Suprapubic skin (tissue), 4 donors: ENCODE results near the gene AOC2.

ENCODE experiments used
- POLR2A ChIP-seq, 2 donors: fragments of 450-650 bp; IDR thresholded peaks; one replicate each; pipeline ENCODE4 v1.6.1; 2017; ENCODE audit warnings: antibody characterized with exemption in 2 of 2, mild to moderate bottlenecking in 2 of 2, moderate library complexity in 2 of 2
- POLR2AphosphoS5 ChIP-seq, 3 donors: sonication (generic); formaldehyde crosslinking; IDR thresholded peaks; one replicate each; pipeline ENCODE4 v1.6.1; 2017; ENCODE audit warnings: antibody characterized with exemption in 3 of 3
- TF ChIP-seq, protein P1 (sequence below), 2 donors: fragments of 200-600 bp in 1 of 2; fragments of 450-650 bp in 1 of 2; sonication (generic) in 1 of 2; IDR thresholded peaks; one replicate each; pipeline ENCODE4 v1.5.1; 2016 to 2019; ENCODE audit warnings: antibody characterized with exemption in 2 of 2, mild to moderate bottlenecking in 1 of 2, moderate library complexity in 1 of 2

DNA sequence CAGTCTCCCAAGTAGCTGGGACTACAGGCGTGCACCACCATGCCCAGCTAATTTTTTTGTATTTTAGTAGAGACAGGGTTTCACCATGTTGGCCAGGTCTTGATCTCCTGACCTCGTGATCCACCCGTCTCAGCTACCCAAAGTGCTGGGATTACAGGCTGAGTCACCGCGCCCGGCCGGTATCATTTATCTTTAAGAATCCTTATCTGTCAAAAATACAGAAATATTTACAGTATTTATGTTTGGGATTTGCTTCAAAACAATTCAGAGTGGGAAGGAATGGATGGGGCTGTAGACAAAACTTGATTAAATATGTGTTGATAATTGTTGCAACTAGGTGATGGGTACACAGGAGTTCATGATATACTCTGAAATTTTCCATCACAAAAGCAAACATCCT, 23.2 kb upstream of the AOC2 start:
- TF ChIP-seq, protein P1, sequence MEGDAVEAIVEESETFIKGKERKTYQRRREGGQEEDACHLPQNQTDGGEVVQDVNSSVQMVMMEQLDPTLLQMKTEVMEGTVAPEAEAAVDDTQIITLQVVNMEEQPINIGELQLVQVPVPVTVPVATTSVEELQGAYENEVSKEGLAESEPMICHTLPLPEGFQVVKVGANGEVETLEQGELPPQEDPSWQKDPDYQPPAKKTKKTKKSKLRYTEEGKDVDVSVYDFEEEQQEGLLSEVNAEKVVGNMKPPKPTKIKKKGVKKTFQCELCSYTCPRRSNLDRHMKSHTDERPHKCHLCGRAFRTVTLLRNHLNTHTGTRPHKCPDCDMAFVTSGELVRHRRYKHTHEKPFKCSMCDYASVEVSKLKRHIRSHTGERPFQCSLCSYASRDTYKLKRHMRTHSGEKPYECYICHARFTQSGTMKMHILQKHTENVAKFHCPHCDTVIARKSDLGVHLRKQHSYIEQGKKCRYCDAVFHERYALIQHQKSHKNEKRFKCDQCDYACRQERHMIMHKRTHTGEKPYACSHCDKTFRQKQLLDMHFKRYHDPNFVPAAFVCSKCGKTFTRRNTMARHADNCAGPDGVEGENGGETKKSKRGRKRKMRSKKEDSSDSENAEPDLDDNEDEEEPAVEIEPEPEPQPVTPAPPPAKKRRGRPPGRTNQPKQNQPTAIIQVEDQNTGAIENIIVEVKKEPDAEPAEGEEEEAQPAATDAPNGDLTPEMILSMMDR (IDR thresholded peaks at IDR 0.05): no peak
- TF ChIP-seq POLR2A (IDR thresholded peaks at IDR 0.05): no peak
- TF ChIP-seq POLR2AphosphoS5 (IDR thresholded peaks at IDR 0.05): no peak
